Activated CD4-positive, alpha-beta T cell treated with anti-CD3 and anti-CD28 coated beads, Interleukin-2, amount 10 ng/mL, durations not matched to agents 24 days and 14 days (primary cell): ENCODE results near the gene RBPJ. TPM values are rescaled to one million over a fixed set of nuclear protein-coding genes. Genes with fewer than 3 reads are reported as not detected.

ENCODE experiments used
- DNase-seq: peaks from one replicate; pipeline ENCODE4 v3.0.0; 2022
- H3K27ac Mint-ChIP-seq: one replicate; pipeline ENCODE4 v1.8.0; 2022; ENCODE audit warnings: mild to moderate bottlenecking, mixed read lengths
- H3K27me3 Mint-ChIP-seq: one replicate; pipeline ENCODE4 v1.8.0; 2022; ENCODE audit warnings: mixed read lengths
- H3K36me3 Mint-ChIP-seq: one replicate; pipeline ENCODE4 v1.8.0; 2022; ENCODE audit warnings: low read depth, mild to moderate bottlenecking, mixed read lengths
- H3K4me1 Mint-ChIP-seq: one replicate; pipeline ENCODE4 v1.8.0; 2021; ENCODE audit warnings: mixed read lengths
- H3K4me3 Mint-ChIP-seq: one replicate; pipeline ENCODE4 v1.8.0; 2022; ENCODE audit warnings: mild to moderate bottlenecking, moderate library complexity, mixed read lengths
- H3K9me3 Mint-ChIP-seq: one replicate; pipeline ENCODE4 v1.8.0; 2021; ENCODE audit warnings: mixed read lengths
- intact Hi-C: fragments of 100-400 bp; cut with micrococcal nuclease; formaldehyde crosslinking; loops from one replicate; pipeline ENCODE4 v1.15.1; 2023
- total RNA-seq: library from RNA; stranded (reverse); gene quantifications from 2 replicates; pipeline ENCODE4 v1.2.3, GENCODE V29; 2022

The RBPJ gene
- total RNA-seq, 1 donor from 2014 or later: 539 TPM

GRCh38 chr4:26475716-26476115 lies 154.9 kb downstream of the RBPJ start:
- Mint-ChIP-seq H3K27ac (no peak overlapping the region), H3K4me1 (no peaks in the 10 kb centered on the region), H3K9me3 (no peaks in the 10 kb centered on the region), H3K27me3 (no peaks in the 10 kb centered on the region), H3K36me3 (no peaks in the 10 kb centered on the region), H3K4me3 (no peak overlapping the region)
- DNase-seq: no peak
- intact Hi-C loops: no loop called here

- H3K27ac Mint-ChIP-seq: no peak overlapping the region
- no peak for DNase-seq
- intact Hi-C loops: no loop called here
- H3K4me3 Mint-ChIP-seq: no peak overlapping the region
- H3K4me1 Mint-ChIP-seq: no peaks in the 10 kb centered on the region
- no peaks in the 10 kb centered on the region for H3K27me3 Mint-ChIP-seq
- H3K36me3 Mint-ChIP-seq: no peaks in the 10 kb centered on the region
- H3K9me3 Mint-ChIP-seq: no peaks in the 10 kb centered on the region
These were observed 155.7 kb downstream of the RBPJ start for GRCh38 chr4:26476545-26476944.

- Mint-ChIP-seq H3K27me3 (peaks cover 3% of the 10 kb centered on the region), H3K9me3 (no peaks in the 10 kb centered on the region), H3K4me1 (no peaks in the 10 kb centered on the region), H3K36me3 (no peaks in the 10 kb centered on the region), H3K27ac (no peak overlapping the region), H3K4me3 (no peak overlapping the region)
- no peak for DNase-seq
- intact Hi-C loops: no loop called here
These were observed 157.5 kb downstream of the RBPJ start for GRCh38 chr4:26478330-26478729.

- Mint-ChIP-seq H3K27me3 (peaks cover 4% of the 10 kb centered on the region), H3K4me1 (no peaks in the 10 kb centered on the region), H3K27ac (no peak overlapping the region), H3K36me3 (no peaks in the 10 kb centered on the region), H3K4me3 (no peak overlapping the region), H3K9me3 (no peaks in the 10 kb centered on the region)
- DNase-seq: no peak
- intact Hi-C loops: no loop called here
These were observed 162.0 kb downstream of the RBPJ start for GRCh38 chr4:26482508-26483462.

- intact Hi-C loops: no loop called here
- Mint-ChIP-seq H3K9me3 (no peaks in the 10 kb centered on the region), H3K27me3 (peaks cover 10% of the 10 kb centered on the region), H3K36me3 (no peaks in the 10 kb centered on the region), H3K27ac (no peak overlapping the region), H3K4me1 (no peaks in the 10 kb centered on the region), H3K4me3 (no peak overlapping the region)
- DNase-seq: no peak
These were observed 163.3 kb downstream of the RBPJ start for GRCh38 chr4:26484032-26484515.

- no peak overlapping the region for H3K4me3 Mint-ChIP-seq
- H3K27ac Mint-ChIP-seq: no peak overlapping the region
- H3K4me1 Mint-ChIP-seq: no peaks in the 10 kb centered on the region
- no peaks in the 10 kb centered on the region for H3K36me3 Mint-ChIP-seq
- intact Hi-C loops: no loop called here
- peaks cover 12% of the 10 kb centered on the region for H3K27me3 Mint-ChIP-seq
- no peaks in the 10 kb centered on the region for H3K9me3 Mint-ChIP-seq
- DNase-seq: no peak
These were observed 163.7 kb downstream of the RBPJ start for GRCh38 chr4:26484516-26484915.

Other genes with a start within 250 kb of the RBPJ start
- gene CCKAR, start 169.5 kb downstream of the RBPJ start, total RNA-seq: not detected in 2 replicates